Cerebellar nuclear complex (tissue), 1 donor: ENCODE data around the gene PDE4D.
"Not testable (repeated sequence)": the region's sequence is repeated elsewhere in the genome, so short reads cannot be mapped to it uniquely, and the experiment has no call there.

Experiments used
- DNase-seq, 2 experiments: peaks; one replicate each; lab custom pipeline; 2025; lab: John Stamatoyannopoulos, UW

PDE4D gene

DNA sequence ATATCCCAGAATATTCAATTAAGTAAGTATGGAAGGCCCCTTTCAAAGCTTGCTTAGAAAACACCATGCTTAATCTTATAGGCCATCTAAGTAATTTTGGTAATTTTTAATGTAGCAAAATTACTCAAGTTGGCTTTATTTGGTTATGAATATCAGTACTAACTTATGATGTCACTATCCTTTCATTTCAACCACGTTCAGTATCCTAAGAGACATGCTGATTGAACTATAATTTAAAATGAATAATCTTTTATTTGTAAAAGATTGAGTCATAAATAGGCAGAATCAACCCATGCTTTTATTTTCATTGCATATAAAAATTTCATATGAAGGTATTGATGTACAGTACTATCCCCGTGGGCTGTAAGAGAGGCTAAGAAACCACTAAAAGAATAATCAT, 923.7 kb downstream of the PDE4D start:
- DNase-seq = no peak

DNA sequence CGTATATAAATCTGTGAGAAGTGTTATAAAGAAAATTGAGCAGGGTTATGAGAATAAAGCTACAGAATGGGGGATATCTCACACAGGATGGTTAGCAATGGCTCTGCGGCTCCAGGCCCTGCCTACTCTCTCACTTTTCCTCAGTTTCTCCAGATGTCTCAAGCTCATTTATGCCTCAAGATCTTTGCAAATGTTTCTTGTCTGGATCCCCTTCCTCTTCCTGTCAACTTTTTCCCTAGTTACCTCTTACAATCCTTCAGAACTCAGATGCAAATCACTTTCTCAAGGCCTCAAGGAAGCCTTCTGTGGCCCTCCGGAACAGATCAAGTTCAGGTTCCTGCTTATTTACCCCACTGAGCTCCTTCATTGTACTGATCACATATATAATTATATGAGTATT, 924.3 kb downstream of the PDE4D start:
- DNase-seq = no peak

DNA sequence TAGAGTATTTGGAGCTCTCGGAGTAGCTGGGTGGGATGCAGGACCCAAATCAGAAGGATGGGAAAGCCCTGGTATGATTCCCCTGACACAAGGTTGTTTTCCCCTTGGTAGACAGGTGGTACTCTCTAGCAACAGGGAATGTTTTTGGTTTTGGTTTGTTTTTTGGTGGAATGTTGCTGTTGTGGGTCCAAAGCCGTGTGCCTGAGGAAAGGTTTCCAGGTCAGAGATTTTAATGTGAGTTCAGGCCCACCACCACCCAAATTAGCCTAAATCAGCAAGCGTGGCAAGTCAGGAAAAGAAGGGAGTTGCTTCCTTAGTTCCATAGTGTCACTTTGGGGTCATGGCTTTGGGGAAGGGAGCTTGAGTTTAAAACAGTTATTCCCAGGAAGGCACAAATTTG, 925.2 kb downstream of the PDE4D start:
- DNase-seq = no peak

DNA sequence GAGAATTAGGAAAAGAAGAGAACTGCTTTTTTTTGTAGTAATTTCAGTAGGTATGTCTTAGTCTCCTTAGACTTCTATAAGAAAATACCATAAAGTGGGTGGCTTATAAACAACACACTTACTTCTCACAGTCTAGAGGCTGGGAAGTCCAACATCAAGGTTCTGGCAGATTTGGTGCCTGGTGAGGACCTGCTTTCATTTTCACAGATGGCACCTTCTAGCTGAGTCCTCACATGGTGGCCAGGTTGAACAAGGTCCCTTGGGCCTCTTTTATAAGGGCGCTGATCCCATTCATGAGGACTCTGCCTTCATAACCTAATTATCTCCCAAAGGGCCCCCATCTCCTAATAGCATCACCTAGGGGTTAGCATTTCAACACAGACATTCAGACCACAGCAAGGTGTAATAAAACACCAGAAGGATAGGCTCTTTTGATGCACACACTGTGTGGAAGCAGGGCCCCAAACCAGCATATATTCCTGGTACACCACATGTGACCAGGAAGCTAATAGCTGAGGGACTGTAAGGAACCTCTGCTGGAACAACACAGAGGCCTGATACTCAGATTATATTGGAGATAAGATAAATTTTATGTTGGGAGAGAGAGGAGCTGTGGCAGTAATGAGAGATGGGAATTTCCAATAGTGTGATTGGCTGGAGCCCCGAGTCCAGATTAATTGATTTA, 925.8 kb downstream of the PDE4D start:
- no peak for DNase-seq

DNA sequence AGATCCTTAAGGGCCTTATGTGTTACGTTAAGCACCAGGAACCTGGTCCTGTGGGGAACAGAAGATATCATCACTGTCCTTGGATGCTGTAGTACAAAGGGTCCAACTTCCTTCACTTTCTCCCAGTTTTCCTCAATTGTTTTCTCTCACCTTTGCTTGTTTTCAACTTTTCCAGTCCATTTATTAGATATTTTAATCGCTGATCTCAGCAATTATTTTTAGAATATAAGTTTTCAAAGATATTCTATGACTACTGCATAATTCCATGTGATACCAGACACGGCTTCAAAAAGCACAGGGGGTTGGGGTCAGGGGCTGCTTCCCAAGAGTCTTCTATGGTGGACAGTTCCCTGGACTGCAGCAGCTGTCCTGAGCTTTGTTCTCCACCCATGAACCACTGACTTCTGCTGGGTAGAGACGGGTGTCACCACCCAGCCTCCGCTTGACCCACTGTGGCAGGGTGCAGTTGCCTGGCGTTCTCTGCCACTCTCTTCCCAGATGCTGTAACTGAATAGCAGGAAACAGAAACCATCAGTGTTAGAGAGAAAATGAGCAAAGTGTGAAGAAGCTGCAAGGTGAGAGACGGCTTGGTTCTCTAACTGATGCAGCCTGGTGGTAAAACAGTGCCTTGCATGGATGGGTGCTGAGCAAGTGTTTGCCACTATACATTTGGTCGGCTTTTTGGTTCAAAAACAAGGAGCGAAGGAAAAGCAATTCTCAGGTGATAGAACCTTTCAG, 927.7 kb downstream of the PDE4D start:
- no peak for DNase-seq

DNA sequence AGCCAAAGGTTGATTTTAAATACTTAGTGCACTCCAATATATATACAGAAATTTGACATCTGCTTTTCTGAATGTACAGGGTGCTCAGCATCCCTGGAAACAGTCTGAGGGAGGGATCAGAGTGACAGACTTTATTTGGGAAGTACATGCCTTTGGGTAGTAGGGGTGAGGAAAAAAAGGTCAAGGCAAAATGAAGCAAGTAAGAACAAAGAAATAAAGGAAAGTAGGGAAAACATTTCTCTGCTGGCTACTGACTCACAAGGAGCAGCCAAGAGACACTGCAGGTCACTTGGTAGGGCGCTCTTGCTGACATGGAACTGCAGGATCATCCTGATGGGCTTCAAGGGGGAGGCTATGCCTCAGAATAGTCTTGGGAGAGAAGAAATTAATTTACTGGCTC, 929.7 kb downstream of the PDE4D start:
- no peak for DNase-seq

DNA sequence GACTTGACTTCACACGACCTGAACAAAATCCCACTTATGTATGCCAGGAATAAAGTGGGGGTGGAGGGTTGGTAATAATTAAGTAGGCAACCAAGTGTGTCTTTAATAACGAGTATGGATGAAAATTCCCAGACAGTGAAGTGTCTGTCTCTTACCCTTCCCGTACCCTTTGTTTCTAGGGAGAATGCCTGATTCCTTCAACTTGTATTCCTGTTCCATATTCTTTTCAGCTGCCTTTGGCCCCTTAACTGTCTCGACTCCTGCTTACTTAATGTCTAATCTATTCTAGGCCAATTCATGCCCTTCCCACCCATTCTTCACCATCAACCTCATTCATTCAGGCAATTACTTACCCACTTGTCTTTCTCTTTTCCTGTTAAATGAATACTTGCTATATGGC, 930.2 kb downstream of the PDE4D start:
- no peak for DNase-seq

DNA sequence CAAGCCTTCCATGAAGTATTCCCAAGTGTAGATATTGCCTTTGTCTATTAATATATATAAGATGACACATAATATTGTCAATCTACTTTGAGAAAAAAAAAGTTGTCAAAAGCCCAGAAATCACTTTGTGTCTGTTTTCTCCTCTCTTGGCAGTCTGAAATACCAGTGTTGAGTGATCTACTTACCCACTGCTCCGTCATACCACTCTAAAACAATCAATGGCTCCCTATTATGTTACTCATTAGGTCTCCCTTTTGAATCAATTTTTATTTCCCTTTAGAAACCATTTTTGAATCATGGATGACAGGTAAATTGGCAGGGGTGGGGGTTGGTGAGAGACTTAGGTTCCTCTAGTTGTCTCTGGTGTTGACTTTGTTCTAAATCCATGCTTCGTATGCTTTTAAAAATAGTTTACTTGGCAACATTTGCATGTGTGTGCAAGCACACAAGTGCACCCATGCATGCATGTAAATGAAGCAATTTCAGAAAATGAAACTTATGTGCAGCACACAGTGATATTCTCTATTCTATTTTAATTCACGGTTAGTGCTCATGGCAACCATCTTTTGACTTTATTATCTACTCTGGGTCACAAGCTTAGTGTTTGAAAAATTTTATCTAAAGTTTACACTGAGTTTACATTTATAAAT, 931.8 kb downstream of the PDE4D start:
- no peak for DNase-seq

DNA sequence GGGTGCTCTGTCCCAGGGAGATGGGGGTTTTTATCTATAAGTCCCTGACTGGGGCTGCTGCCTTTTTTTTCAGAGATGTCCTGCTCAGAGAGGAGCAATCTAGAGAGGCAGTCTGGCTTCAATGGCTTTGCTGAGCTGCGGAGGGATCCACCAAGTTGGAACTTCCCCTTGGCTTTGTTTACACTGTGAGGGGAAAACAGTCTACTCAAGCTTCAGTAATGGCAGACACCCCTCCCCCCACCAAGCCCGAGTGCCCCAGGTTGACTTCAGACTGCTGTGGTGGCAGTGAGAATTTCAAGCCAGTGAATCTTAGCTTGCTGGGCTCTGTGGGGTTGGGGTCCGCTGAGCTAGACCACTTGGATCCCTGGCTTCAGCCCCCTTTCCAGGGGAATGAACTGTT, 934.8 kb downstream of the PDE4D start:
- DNase-seq = no peak

DNA sequence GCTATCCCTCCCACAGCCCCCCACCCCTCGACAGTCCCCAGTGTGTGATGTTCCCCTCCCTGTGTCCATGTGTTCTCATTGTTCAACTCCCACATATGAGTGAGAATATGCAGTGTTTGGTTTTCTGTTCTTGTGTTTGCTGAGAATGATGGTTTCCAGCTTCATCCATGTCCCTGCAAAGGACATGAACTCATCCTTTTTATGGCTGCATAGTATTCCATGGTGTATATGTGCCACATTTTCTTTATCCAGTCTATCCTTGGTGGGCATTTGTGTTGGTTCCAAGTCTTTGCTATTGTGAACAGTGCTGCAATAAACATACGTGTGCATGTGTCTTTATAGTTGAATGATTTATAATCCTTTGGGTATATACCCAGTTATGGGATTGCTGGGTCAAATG, 940.3 kb downstream of the PDE4D start:
- DNase-seq = not testable (repeated sequence)

DNA sequence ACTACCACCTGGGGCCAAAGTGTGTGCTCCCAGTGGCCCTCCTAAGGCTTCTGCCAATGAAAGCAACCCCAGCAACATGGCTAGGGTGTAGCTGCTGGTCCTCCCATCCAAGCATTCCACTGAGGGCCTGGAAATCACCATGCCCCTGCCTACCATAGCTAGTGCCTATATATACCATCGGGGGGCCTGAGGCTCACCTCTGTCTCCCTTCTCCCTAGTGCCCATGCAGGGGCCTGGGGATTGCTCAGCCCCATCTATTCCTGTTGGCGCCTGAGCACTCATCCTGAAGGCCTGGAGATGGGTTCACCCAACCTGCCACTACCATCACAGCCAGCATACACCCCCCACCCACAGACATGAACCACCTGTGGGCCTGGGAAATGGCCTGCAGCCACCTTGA, 943.3 kb downstream of the PDE4D start:
- no peak for DNase-seq

DNA sequence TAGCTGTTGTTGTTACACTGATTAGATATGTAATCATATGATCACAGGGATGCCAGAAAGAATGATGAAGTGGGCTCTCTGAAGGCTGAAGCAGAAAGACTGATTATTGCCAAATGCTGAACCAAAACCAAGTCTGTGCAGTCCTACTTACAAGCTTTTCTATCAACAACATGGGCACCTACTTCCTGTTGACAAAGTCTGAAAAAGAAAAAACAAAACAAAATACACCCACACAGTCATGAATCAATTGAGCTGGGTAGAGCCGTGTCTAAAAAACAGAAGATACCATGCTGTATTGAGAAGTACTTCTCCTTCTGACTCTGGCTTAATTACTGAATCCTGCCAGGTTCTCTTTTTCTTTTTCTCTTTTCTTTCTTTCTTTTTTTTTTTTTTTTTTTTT, 947.3 kb downstream of the PDE4D start:
- DNase-seq = no peak

DNA sequence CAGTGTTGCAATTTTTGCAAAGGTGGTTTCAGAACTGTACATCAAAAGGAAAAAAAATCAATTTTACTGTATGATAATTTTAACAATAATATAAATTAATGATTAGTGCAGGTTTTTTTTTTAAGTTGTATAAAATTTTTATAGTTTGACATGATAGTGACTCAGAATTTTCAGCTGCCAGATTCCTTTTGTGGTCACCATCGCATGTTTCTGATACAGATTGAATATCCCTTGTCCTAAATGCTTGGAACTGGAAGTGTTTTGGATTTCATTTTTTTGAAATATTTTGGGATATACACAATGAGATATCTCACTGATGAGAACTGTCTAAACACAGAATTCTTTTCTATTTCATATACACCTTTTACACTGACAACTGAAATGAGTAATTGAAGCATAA, 949.3 kb downstream of the PDE4D start:
- DNase-seq = no peak

DNA sequence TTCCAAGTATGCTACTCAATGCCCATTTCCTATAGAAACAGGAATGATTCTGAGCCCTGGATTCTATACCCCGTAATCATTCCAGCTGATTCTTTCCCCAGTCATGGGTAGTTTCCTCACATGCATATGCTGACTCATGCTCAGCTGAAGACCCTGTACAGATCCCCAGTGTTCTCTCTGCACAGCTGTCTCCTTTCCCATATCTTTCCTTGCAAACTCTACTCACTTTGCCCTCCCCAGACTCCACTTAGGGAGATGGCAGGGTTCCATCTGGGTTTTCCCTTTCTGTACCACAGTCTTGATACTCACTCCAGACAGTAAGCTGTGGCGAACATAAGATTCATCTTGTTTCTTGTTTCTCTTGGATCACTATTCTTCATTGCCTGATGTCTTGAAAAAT, 953.1 kb downstream of the PDE4D start:
- no peak for DNase-seq

DNA sequence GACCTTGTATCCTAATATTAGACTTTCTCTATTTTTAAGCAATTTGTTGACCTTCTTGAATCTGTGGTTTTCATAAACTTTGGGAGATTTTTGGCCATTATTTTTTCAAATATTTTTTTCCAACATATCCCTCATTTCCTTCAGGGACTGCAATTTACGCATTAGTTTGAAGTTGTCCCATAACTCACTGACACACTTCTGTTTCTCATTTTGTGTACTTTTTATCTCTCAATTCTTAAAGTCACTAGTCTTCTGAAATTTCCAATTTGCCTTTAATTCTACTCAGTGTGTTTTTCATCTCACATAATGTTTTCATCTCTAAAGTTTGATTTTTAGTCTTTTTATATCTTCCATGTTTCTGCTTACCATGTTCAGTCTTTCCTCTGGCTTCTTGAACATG, 953.9 kb downstream of the PDE4D start:
- DNase-seq = no peak

DNA sequence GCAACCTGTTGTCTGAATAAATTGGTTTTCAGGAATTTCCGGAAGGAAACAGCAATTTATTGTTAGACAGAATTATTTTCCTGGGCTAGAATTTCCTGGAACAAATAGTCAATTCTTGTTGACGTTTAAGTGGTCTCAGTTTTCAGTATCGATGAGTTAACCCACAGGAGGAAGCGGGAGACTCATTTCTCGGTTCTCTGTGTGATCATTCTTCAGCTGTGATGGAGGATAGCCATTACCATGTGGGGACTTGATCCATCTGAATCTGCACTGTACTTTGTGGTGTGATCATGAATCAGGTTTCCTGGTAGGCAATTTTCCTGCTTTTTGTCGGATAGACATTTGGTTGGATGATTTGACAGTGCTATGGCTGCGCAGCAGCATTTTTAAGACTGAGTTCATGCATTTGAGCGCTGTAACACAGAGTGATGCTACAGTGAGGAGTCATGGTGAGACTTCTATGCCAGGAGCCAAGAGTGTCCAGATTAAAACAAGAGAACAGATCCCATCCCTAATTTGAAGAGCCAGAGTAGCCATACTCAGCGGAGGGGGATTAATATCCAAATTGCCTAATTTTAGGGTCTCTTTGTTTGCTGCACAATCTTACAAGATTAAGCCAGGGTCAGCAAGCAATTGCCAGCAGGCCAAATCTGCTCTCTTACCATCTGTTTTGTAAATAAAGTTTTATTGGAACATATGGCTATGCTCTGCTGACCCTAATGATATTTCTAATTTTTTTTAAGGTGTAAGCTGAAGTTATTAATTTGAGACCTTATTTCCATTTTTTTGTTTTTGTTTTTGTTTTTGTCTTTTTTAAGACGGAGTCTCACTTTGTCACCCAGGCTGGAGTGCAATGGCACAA, 954.7 kb downstream of the PDE4D start:
- no peak for DNase-seq

DNA sequence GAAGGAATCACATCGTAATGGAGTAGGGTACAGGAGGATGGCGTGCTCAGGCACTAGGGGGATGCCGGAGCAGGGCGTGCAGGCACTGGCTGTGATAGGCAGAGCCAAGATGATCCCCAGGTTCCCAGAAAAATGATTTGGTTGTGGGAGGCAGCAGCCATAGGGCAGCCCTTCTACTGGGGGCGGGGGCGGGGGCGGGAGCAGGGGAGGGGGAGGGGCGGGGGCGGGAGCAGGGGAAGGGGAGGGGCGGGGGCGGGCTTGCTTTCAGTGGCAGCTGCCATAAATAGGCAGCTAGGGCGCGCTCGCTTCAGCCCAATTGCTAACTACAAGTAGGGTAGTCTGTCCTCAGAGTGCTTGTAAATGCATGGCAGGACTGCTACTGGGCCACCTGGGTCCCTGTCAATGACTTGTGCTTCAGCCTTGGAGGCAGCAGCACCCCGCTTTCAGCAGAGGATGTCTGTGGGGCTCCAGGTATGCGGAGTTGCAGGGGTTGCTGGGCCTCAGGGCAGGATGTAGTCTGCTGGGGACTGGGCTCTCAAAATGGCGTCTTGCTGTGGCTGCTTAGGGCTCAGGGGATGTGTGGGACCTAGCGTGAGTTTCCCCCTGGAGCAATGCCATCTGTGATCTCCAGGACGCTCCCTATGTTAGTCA, 956.4 kb downstream of the PDE4D start:
- DNase-seq = no peak

DNA sequence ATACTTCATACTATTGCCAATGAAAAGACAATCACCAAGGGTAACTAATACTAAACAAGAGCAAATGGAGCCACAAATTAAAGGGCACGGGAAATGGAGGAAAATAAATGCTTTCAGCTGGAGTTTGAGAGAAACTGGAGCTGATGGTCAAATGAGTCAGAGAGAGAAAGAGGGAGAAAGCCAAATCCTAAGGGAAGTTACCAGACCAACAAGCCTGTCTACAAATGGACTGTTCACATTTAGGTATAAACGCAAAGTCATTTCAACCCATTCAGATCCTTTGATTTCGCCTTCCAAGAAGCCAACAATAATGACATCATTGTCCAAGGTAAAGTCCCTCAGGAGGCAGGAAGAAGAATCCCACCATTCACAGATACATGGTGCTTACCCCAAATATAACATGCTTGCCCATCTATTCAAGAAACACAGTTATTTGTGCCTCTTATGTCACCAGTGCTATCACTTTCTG, 958.9 kb downstream of the PDE4D start:
- DNase-seq = no peak

DNA sequence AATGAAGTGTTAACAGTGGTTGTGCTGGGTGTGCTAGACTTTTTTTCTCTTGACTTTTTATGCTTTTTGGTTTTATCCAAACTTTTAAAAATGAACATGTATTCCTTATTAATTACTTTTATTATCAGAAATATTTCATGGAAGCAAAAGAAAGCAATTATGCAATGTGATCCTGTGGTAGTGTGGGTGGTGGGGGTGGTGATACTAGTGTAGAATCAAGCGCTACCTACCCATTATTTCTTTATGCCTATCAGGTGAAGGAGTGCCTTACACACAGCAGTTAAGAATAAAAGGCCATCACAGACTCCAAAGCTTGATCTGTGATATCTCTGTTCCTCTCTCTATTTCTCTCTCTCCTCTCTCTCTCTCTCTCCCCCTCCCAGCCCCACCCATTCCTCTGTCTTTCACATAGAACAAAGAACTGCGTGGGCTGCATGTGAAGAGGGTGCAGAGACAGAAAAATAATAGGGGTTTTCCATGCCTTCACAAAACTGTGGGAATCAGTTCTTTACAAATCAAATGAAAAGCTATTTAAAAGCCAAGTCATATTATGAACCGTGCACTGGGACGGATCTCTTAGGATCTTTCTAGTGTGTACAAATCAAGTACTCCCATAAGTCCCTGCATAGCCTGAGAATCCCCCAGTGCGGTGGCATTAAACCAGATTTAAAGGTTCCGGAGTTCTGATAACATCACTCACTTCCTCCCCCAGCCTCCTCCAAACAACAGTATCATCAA, 959.5 kb downstream of the PDE4D start:
- DNase-seq = no peak

DNA sequence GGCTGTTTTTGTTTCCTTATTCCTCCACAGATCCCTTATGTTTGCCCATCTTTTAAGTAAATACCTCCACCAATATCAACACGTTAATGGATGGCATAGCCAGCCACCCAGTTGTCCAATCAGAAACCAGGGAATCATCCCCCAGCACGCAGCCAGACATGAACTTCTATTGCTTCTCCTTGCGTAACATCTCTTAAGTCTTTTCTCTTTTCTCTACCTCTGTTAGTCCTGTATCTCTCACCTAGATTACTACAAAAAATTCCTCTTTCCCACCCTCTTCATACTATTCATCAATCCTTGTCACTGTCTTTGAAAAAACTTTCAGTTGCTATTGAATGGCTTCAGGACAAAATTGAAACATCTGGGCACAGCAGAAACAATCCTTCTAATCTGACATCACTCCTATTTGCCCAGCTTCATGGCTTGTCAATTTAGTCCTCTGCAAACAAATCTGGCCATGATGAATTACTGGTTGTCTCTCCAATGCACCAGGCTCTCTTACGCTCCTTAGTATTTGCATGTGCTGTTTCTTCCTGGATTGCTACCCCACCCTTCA, 961.4 kb downstream of the PDE4D start:
- DNase-seq = no peak

DNA sequence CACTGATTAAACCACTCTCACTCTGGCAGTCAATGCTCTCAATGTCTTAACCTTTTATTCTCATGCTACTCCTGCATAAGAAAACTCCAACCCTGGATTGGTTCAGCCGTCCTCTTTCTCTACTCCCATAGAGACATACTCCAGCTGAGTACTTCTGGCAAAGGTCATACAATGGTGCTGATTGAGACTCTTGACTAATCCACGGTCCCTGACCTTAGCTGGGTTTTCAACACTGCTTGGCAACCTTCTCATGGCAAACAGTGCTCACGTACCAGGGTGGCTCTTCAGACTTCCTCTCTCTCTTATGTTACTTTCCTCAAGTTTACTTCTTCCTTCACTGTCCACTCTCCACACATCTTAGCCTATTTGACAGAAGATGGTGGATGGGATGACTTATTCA, 963.0 kb downstream of the PDE4D start:
- no peak for DNase-seq
